Lower leg skin (tissue), 3 donors: Measurements from ENCODE around the gene IQSEC3.

Experiments
- POLR2A ChIP-seq, 2 donors: fragments of 450-650 bp; IDR thresholded peaks; one replicate each; pipeline ENCODE4 v1.6.1; 2016 to 2017; ENCODE audit warnings: antibody characterized with exemption in 2 of 2, mild to moderate bottlenecking in 1 of 2, moderate library complexity in 1 of 2
- TF ChIP-seq, protein P1 (sequence below), 3 donors: fragments of 450-650 bp; IDR thresholded peaks; one replicate each; pipeline ENCODE4 v1.5.1; 2016; ENCODE audit warnings: antibody characterized with exemption in 3 of 3, mild to moderate bottlenecking in 3 of 3, moderate library complexity in 2 of 3

DNA sequence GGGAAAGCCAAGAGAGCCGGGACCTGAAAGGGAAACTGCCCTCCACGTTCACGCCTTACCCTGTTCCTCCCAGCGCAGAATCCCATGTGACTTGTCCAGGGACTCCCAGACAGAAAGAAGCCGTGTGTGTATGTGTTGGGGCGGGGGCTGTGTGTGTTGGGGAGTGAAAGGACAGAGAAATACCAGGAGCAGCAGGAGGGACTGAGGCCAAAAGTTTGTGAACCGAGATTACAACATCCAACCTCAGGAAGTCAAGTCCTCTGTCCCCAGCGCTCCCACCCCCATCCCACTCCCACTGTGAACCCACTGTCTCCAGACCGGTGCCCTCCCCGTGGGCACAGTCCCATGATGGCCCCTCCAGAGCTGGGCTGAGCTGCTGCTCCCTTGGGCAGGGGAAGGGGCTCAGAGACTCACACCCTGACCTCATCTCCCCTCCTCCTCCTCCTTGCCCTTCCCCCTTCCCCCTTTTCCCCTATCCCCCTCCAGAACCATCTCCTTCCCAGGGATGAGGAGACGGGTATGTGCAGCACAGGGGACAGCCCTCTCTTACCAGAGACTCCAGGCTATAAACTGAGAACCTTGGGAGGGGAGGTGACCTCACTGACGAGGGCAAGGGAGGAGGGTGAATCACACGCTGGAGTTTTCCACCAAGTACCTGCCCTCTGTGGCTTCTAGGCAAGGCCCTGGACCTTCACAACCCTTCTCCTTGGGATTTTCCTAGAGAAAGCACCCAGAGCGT is 147.6 kb downstream of the IQSEC3 start, which contains the start of gene SLC6A12:
- no peak for TF ChIP-seq POLR2A (IDR thresholded peaks at IDR 0.05)
- TF ChIP-seq, protein P1, sequence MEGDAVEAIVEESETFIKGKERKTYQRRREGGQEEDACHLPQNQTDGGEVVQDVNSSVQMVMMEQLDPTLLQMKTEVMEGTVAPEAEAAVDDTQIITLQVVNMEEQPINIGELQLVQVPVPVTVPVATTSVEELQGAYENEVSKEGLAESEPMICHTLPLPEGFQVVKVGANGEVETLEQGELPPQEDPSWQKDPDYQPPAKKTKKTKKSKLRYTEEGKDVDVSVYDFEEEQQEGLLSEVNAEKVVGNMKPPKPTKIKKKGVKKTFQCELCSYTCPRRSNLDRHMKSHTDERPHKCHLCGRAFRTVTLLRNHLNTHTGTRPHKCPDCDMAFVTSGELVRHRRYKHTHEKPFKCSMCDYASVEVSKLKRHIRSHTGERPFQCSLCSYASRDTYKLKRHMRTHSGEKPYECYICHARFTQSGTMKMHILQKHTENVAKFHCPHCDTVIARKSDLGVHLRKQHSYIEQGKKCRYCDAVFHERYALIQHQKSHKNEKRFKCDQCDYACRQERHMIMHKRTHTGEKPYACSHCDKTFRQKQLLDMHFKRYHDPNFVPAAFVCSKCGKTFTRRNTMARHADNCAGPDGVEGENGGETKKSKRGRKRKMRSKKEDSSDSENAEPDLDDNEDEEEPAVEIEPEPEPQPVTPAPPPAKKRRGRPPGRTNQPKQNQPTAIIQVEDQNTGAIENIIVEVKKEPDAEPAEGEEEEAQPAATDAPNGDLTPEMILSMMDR (IDR thresholded peaks at IDR 0.05): no peak
